HG02623 (cell line): ENCODE results near the gene NT5DC2.

Experiments
- ATAC-seq: cut with Tn5 transposase; IDR thresholded peaks from one replicate; pipeline ENCODE4 v1.9.1; 2021; ENCODE audit warnings: moderate library complexity; ENCODE audit not compliant: unreplicated experiment

Gene NT5DC2

DNA sequence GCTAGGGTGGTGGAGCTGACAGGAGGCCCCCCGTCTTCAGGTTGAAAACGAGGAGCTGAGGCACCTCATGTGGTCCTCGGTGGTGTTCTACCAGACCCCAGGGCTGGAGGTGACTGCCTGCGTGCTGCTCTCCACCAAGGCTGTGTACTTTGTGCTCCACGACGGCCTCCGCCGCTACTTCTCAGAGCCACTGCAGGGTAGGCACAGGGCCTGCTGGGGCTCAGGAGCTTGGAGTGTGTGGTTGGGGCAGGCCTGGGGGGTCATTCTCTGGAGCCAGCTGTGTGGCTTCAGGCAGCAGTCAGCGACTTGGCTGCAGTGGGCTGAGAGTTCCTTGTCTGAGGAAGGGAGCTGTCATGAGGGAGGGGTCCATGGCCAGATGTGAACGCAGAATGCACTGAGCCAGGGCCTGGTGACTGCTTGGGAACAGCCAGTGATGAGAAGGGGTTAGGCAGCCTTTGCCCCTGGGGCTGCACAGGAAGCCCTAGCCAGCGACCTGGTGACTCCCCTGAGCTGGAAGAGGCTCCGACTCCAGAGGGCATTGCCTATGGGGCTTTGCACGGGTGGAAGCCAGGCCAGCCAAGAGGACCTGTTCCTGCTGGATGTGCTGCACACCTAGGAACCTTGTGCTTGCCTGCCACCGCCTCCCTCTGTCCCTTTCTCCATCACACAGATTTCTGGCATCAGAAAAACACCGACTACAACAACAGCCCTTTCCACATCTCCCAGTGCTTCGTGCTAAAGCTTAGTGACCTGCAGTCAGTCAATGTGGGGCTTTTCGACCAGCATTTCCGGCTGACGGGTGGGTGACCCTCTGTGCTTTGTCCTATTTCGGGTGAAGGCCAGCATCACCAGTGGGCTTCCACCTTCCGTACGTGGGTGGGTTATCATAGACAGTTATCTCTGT lies 43.4 kb downstream of the NT5DC2 start:
- no peak for ATAC-seq

DNA sequence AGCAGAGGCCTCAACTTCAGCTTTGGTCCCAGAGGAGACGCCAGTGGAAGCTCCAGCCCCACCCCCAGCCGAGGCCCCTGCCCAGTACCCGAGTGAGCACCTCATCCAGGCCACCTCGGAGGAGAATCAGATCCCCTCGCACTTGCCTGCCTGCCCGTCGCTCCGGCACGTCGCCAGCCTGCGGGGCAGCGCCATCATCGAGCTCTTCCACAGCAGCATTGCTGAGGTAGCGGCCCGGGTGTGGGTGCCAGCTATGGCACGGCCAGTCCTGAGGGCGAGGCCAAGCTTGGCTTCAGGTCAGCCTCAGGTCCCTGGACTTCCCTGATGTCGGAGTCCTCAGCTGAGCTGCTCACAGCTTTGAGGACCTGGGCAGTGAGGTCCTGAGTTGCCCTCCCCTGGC lies 44.2 kb downstream of the NT5DC2 start:
- ATAC-seq, result no peak

DNA sequence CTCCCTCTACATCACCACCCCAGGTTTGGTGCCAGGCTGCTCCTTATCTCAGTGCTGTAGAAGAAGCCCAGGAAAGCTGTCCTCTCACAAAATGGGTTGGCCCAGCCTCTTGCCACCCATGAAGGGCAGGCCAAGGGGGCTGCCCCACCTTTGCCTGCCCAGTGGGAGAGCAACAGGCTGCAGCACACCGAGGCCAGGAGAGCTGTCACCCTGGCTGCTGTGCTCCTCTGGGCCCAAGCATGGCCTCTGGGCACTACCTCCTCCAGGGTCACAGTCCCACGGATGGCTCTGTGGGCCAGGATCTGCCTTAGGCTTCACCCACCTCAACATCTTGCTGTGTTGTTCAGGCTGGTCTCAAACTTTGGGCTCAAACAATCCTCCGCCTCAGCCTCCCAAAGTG lies 44.9 kb downstream of the NT5DC2 start:
- ATAC-seq, result no peak

DNA sequence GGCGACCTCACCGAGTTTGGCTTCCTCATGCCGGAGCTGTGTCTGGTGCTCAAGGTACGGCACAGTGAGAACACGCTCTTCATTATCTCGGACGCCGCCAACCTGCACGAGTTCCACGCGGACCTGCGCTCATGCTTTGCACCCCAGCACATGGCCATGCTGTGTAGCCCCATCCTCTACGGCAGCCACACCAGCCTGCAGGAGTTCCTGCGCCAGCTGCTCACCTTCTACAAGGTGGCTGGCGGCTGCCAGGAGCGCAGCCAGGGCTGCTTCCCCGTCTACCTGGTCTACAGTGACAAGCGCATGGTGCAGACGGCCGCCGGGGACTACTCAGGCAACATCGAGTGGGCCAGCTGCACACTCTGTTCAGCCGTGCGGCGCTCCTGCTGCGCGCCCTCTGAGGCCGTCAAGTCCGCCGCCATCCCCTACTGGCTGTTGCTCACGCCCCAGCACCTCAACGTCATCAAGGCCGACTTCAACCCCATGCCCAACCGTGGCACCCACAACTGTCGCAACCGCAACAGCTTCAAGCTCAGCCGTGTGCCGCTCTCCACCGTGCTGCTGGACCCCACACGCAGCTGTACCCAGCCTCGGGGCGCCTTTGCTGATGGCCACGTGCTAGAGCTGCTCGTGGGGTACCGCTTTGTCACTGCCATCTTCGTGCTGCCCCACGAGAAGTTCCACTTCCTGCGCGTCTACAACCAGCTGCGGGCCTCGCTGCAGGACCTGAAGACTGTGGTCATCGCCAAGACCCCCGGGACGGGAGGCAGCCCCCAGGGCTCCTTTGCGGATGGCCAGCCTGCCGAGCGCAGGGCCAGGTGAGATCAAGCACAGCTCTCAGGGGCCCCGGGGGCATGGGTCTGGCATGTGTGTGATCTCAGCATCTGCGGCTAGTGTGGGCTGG lies 45.6 kb downstream of the NT5DC2 start:
- no peak for ATAC-seq

DNA sequence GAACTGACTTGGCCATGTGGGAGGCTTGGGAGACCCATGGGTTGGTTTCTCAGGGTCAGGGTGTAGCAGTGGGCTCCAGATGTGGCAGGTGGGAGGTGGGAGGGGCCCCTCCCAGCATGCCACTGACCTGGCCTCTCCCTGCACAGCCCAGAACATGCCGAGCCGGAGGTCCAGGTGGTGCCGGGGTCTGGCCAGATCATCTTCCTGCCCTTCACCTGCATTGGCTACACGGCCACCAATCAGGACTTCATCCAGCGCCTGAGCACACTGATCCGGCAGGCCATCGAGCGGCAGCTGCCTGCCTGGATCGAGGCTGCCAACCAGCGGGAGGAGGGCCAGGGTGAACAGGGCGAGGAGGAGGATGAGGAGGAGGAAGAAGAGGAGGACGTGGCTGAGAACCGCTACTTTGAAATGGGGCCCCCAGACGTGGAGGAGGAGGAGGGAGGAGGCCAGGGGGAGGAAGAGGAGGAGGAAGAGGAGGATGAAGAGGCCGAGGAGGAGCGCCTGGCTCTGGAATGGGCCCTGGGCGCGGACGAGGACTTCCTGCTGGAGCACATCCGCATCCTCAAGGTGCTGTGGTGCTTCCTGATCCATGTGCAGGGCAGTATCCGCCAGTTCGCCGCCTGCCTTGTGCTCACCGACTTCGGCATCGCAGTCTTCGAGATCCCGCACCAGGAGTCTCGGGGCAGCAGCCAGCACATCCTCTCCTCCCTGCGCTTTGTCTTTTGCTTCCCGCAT lies 46.4 kb downstream of the NT5DC2 start:
- no peak for ATAC-seq

DNA sequence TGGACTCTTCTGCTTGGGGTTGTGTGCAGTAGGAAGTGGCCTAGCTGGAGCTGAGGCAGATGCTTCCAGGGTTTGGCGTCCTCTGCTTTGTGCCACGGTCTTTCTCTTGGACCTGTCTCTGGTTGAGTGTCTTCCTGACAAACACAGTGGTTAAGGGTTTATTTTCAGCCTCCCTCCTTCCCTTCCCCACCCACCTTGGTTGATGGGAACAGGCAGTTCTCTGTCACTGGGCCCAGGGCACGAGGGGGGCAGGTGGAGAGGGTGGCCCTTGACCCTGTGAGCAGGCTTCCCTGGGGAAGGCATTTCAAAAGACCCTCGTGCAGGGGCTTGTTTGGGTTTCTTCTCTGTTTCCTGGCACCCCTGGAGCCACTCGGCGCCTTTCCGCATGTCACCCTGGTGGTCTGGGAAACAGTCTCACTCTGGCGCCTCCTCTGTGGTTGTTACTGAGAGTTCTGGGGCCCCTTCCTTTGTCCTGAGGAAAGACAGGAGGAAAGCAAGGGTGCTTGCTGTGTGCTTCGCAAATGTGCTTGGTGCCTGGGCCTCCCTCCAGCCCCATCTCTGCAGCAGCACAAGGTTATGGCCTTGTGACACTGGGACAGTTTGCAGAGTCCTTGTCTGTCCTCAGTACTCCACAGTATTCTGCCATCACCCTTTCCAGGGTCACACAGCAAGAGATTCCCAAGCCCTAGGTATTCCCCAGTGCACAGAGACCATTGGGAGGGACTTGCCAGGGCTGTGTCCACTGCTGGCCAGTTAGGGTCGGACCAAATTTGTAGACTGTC lies 48.8 kb downstream of the NT5DC2 start:
- ATAC-seq, result no peak

DNA sequence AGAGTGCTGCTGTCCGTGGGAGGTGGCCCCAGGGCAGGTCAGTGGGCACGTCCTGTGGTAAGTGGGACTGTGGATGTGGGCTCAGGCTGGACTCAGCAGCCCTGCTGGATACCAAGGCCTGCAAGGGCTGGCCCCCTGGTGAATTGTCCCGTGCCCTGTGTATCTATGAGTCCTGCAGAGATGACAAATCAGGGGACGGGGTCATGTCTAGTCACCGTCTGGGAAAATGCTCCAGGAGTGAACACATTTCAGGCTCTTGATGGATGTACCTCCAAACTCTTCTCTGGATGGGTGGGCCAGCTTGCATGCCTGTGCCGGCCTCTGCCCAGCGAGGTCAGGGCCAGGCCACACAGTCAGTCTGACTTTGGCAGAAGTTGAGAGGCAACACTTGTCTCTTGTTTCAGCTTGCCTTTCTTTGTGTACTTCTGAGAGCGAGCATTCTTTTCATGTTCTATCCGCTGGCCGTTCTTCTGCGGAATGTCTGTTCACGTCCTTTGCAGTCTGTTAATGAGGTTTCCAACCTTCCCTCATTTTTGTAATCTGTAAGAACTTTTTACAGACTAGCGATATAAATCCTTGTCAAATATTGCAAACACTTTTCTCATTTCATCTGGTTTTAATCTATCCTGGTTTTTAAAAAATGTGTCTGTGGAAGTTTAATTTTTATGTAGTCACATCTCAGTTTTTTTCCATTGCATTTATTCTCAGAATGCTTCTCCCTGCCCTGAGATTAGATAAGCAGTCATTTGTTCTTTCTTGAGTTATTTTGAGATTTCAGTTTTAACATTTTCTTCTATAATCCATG lies 49.9 kb downstream of the NT5DC2 start:
- ATAC-seq, result no peak

DNA sequence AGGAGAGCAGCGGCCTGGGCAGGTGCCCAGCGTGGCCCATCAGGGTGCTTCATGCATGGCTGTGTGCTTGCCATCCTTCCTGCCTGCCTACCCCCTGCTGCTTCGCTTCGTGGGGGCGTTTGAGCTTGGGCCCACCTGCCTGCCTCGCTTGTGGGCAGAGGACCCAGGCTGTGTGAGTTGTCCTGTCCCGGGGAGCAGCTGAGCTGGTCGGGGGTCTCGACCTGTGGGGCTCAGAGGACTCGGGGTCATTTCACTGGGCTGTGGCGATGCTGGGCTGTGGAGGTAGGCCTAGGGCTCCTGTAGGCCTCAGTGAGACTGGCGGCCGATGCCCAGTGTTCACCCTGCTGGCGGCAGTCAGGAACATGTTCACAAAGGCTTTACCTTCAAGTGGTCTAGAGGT lies 50.6 kb downstream of the NT5DC2 start:
- ATAC-seq, result no peak

DNA sequence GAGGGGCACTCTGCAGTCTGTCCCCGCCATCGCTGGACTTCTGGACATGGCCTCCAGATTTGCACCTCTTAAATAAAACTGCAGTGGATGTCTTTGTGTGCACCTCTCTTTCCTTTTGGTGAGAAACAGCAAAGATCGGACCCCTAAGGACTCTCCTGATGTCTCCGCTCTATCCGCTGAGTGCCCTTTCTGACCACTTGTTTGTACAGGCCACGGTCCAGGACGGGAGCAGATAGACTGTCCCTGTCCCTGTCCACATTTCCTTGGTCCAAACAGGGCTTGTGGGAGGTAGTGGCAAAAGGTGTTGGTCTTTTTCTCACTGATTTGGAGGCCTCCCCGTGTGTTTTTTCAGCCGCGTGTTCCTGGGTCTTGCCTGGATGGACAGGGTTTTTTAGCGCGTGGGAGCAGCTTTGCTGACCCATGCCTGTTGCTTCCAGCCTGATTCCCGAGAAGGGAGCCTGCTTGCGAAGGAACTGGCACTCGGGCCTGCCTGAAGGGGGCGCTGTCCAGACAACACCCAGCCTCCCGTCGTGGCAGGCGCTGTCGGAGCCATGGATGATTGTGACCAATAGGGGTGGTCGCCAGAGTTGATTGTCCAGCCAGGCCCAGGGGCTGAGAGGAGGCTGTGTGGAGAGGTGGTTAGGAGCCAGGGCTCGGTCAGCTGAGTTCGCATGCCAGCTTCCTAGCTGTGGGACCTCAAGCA lies 51.7 kb downstream of the NT5DC2 start:
- no peak for ATAC-seq

DNA sequence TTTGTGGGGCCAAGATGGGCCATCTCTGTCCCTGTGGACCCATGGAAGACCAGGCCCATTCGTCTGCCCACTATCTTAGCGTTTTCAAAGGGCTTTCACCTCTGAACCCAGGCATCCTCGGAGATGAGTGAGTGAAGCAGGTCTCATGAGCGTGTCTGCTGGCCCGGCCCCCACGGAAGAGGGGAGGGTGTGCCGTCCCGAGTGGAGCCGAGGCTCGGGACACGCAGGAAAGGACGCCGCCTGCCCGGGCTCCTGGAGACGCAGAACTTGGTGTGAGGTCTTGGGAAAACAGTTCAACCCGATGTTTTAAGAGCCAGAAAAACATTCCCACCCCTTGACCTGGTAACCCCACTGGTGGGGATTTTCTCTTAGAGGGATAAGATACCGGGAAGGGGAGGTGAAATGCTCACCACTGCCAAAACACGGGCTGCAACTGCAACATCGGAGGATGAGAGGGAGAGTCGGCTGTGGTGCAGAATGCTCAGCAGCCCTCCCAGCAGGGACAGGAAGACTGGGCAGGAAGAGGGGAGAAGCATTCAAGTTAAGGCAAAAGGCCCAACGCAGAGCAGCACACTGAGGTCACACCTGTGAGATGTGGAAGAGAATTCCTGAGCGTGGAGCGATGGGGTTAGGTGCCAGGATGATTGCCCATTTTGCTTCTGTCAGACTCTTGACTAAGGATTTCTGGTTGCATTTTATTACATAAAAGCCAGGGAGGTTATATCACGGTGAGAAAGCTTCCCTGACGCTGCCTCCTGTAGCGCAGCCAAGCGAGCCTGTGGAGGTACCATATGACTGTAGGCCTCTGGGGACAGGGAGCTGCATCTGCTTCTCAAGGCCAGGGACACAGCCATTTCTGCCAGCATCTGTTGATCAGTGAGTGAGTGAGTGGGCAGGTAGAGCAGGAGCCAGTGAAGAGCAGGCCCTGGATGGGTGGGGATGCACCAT lies 52.6 kb downstream of the NT5DC2 start:
- ATAC-seq, result no peak

DNA sequence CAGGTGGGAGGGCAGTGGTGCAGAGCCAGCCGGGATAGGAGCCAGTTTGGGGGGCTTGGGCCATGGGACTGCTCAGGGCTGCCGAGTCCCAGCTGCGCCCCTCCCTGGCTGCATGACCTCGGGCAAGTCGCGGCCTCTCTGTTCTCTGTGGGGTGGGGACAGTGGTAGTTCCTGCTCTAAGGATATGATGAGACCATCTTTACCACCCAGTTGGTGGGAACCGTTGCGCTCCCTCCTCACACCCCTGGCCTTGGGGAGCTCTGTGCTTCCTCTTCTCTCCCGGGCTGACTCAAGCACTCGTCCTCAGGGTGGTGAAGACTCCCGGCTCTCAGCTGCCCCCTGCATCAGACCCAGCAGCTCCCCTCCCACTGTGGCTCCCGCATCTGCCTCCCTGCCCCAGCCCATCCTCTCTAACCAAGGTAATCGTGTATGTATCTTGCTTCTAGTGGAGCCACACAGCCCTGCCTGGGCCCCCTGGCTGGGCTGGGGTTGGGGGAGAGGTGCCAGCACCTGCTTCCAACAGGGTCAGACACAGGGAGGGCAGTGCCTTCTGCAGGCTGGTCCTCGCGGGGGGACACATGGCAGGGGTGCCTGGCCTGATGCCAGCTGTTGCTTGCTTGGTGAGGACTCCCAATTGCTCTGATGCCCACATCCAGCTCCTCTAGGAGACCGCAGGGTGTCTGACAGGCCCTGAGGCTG lies 53.6 kb downstream of the NT5DC2 start:
- ATAC-seq, result no peak

DNA sequence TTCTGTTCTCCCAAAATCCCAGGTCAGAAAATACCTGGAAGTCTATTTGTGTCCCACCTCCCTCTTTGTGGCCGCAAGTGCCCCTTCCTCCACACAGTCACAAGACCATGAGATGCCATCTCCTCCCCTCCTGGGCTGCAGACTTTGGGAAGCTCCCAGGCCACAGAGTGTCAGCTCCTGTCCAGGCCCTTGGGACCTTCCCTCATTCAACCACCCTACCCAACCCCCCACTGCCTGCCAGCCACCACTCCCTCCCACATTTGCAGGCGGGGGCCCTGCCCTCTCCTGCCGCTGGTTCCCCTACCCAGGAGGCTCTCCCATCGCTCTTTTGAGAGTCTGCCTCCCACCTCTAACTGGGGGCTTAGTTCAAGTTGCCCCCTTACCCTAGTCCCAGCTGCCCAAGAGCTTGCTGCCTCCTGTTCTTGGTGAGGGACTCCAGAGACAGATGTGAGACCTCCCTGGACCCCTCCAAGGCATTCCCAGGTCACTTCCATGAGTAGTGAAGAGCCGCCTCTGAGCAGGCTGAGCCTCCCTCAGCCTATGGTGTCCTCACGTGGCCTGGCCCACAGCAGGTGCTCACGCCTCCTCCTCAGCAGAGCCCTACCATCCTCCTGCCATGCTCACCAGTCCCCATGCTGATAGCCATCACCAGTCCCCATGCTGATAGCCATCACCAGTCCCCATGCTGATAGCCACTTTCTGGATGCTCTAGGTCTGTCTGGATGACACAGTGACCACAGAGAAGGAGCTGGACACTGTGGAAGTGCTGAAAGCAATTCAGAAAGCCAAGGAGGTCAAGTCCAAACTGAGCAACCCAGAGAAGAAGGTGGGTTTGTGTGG lies 54.4 kb downstream of the NT5DC2 start:
- ATAC-seq, result no peak

DNA sequence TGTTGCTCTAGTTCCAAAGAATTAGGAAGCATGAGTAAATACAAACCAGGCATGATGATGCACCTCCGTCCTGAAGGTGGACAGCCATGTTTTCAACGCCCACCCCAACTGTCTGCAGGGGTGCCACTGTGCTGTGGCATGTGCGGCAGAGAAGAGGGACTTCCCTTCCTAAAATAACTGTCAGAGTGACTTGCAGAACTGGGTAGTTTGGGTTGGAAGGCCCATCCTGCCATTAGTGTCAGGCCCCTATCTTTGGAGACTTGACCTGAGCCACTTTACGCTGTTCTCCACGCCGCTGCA lies 55.9 kb downstream of the NT5DC2 start:
- ATAC-seq, result no peak

DNA sequence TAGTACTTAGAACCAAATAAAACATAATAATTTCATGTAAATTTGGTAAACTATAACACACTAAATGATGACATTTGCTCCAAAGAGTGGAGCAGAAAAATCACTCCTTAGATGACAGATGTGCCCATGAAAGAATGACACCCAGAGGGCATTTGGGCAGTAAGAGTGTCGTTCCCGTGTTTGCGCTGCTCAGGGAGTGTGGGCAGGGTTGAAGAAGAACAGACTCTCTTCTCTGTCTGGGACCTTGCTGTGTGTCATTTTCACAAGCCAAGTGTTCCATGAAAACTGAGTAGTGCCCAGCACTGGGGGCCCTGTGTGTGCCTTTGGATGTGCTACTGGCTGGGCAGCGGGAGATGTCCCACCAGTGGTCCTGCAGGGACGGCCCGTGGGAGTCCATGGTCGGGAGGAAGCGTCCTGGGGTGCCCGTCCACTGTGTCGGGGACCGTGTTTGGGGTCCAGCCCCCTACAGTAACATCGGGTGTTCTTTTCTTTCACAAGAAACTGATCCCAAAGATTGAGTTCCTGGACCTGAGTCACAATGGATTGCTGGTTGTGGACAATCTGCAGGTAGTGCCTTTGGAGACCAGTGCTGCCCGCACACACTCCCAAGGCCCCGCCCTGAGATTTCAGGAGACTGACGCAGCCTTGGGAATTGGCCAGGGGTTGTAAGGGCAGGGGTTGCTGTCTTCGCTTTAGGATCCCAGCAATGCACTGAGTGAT lies 56.4 kb downstream of the NT5DC2 start:
- no peak for ATAC-seq
